Tongue (tissue), 2 donors: ENCODE data around the gene OR5AK2. TPM values are rescaled to one million over a fixed set of nuclear protein-coding genes. Genes with fewer than 3 reads are reported as not detected.
"Not testable (repeated sequence)": the region's sequence is repeated elsewhere in the genome, so short reads cannot be mapped to it uniquely, and the experiment has no call there.

Source experiments
- DNase-seq: peaks from one replicate; pipeline ENCODE4 v3.0.0-alpha.2; 2015
- total RNA-seq: library from RNA; depleted of rRNA; stranded (reverse); fragments of >200 nt; gene quantifications from one replicate; pipeline ENCODE4 v1.2.3, GENCODE V29; 2014

OR5AK2 gene
- total RNA-seq: not detected

GRCh38 chr11:56988614-56989013 lies at the start of gene OR5AK2:
Gene OR5AK2 (plus strand): TSS chr11:56988914. CDS start chr11:56988914, 0 bp downstream.
- DNase-seq: no peak

GRCh38 chr11:56945526-56945925 lies 43.2 kb upstream of the OR5AK2 start:
- not testable (repeated sequence) for DNase-seq

GRCh38 chr11:56948991-56949515 lies 39.7 kb upstream of the OR5AK2 start:
- DNase-seq: no peak

GRCh38 chr11:56950510-56950909 lies 38.2 kb upstream of the OR5AK2 start:
- DNase-seq: no peak

GRCh38 chr11:56953907-56954306 lies 34.8 kb upstream of the OR5AK2 start:
- not testable (repeated sequence) for DNase-seq

- no peak for DNase-seq
Observed at GRCh38 chr11:56961609-56962008, 27.1 kb upstream of the OR5AK2 start.

- DNase-seq: no peak
Observed at GRCh38 chr11:56967726-56968125, 21.0 kb upstream of the OR5AK2 start.

- DNase-seq: no peak
Observed at GRCh38 chr11:56968524-56968923, 20.2 kb upstream of the OR5AK2 start.

GRCh38 chr11:56977314-56977713 lies 11.4 kb upstream of the OR5AK2 start:
- no peak for DNase-seq

GRCh38 chr11:56990702-56991101 lies 2.0 kb downstream of the OR5AK2 start:
- DNase-seq: no peak

GRCh38 chr11:56994532-56994931 lies 5.8 kb downstream of the OR5AK2 start:
- DNase-seq: no peak

GRCh38 chr11:57001674-57002401 lies 13.1 kb downstream of the OR5AK2 start:
- DNase-seq: no peak

GRCh38 chr11:57008373-57008772 lies 19.7 kb downstream of the OR5AK2 start:
- no peak for DNase-seq

GRCh38 chr11:57015679-57016078 lies 27.0 kb downstream of the OR5AK2 start:
- DNase-seq: no peak

- no peak for DNase-seq
Observed at GRCh38 chr11:57031556-57031955, 42.8 kb downstream of the OR5AK2 start.

Other genes with a start within 250 kb of the OR5AK2 start
- gene OR9G4, start 240.2 kb upstream of the OR5AK2 start, total RNA-seq: not detected
- gene LRRC55, start 193.0 kb downstream of the OR5AK2 start, total RNA-seq: 0.72 TPM
- 88.2 TPM for gene APLNR, start 248.3 kb downstream of the OR5AK2 start, total RNA-seq